Urothelium cell line (cell line): ENCODE results near the gene PAPPA.

Experiments used
- DNase-seq: peaks from one replicate; pipeline ENCODE4 v3.0.0; 2011; ENCODE audit warnings: low spot score, mixed read lengths
- FAIRE-seq: peaks from 2 replicates; lab custom pipeline; 2011; peaks lifted over from hg19 to GRCh38; lab: Jason Lieb, UNC

PAPPA gene

GRCh38 chr9:116151199-116151598 lies 2.4 kb upstream of the PAPPA start:
- FAIRE-seq (no peak), DNase-seq (no peak)

GRCh38 chr9:116151966-116152381 lies 1.6 kb upstream of the PAPPA start:
- DNase-seq, result no peak
- no peak for FAIRE-seq

- DNase-seq, result no peak
Observed at GRCh38 chr9:116152390-116152789, 1.2 kb upstream of the PAPPA start.

GRCh38 chr9:116152941-116153764 lies 438 bp upstream of the PAPPA start:
- DNase-seq (no peak), FAIRE-seq (no peak)

More at GRCh38 chr9:116152390-116152789, 1.2 kb upstream of the PAPPA start:
- FAIRE-seq, result no peak

GRCh38 chr9:116154334-116154975 lies 864 bp downstream of the PAPPA start:
- FAIRE-seq (no peak), DNase-seq (peak; percentile 41)

- no peak for DNase-seq
- no peak for FAIRE-seq
Observed at GRCh38 chr9:116154976-116155697, 1.5 kb downstream of the PAPPA start.

GRCh38 chr9:116155698-116156039 lies 2.1 kb downstream of the PAPPA start:
- DNase-seq, result no peak
- FAIRE-seq, result no peak

GRCh38 chr9:116156621-116157314 lies 3.2 kb downstream of the PAPPA start:
- DNase-seq, result peak; percentile 50
- no peak for FAIRE-seq

- no peak for FAIRE-seq
- no peak for DNase-seq
Observed at GRCh38 chr9:116157436-116158138, 4.0 kb downstream of the PAPPA start.

GRCh38 chr9:116160676-116161571 lies 7.3 kb downstream of the PAPPA start:
- no peak for DNase-seq
- no peak for FAIRE-seq

- DNase-seq (no peak), FAIRE-seq (no peak)
Observed at GRCh38 chr9:116162241-116162781, 8.7 kb downstream of the PAPPA start.

- FAIRE-seq, result no peak
- DNase-seq, result no peak
Observed at GRCh38 chr9:116163293-116164055, 9.9 kb downstream of the PAPPA start.

GRCh38 chr9:116165912-116166311 lies 12.3 kb downstream of the PAPPA start:
- no peak for FAIRE-seq

GRCh38 chr9:116166713-116167112 lies 13.1 kb downstream of the PAPPA start:
- FAIRE-seq (no peak), DNase-seq (no peak)

More at GRCh38 chr9:116165912-116166311, 12.3 kb downstream of the PAPPA start:
- no peak for DNase-seq

GRCh38 chr9:116168231-116168630 lies 14.6 kb downstream of the PAPPA start:
- no peak for DNase-seq
- no peak for FAIRE-seq

- DNase-seq, result no peak
- no peak for FAIRE-seq
Observed at GRCh38 chr9:116172216-116172615, 18.6 kb downstream of the PAPPA start.

- FAIRE-seq (no peak), DNase-seq (peak; percentile 38)
Observed at GRCh38 chr9:116174347-116174746, 20.8 kb downstream of the PAPPA start.

- DNase-seq (peak; percentile 18), FAIRE-seq (no peak)
Observed at GRCh38 chr9:116175614-116176013, 22.0 kb downstream of the PAPPA start.
